ENCODE data around the gene CNTN4.

The CNTN4 gene

GRCh38 chr3:2837910-2838309 lies 739.2 kb downstream of the CNTN4 start:
- H3K27ac ChIP-seq (replicated peaks): no peak overlapping the region
- no peak for TF ChIP-seq REST (IDR thresholded peaks at IDR 0.05; ENCODE audit: insufficient replicate concordance, low read depth)
- TF ChIP-seq POLR2AphosphoS5 (IDR thresholded peaks at IDR 0.05; ENCODE audit: low read depth): no peak
- TF ChIP-seq SPI1 (IDR thresholded peaks at IDR 0.05; ENCODE audit: borderline replicate concordance, low read depth): no peak
- TF ChIP-seq CTCF (IDR thresholded peaks at IDR 0.05; ENCODE audit: insufficient read depth, low read length): no peak
- TF ChIP-seq GABPA (IDR thresholded peaks at IDR 0.05; ENCODE audit: low read depth): no peak

GRCh38 chr3:2838546-2839157 lies 740.0 kb downstream of the CNTN4 start:
- Histone ChIP-seq H3K4me3 (replicated peaks; ENCODE audit: insufficient read depth, low read length) (no peak overlapping the region), H3K27me3 (ENCODE audit: insufficient read depth, poor library complexity, severe bottlenecking) (no peaks in the 10 kb centered on the region), H3K27ac (replicated peaks) (no peak overlapping the region)
- no peak for DNase-seq (ENCODE audit: low read depth in 1 of 2, low spot score in 1 of 2)
- TF ChIP-seq POLR2AphosphoS5 (IDR thresholded peaks at IDR 0.05; ENCODE audit: low read depth) (no peak), CTCF (IDR thresholded peaks at IDR 0.05; ENCODE audit: insufficient read depth, low read length) (no peak), REST (IDR thresholded peaks at IDR 0.05; ENCODE audit: insufficient replicate concordance, low read depth) (no peak), GABPA (IDR thresholded peaks at IDR 0.05; ENCODE audit: low read depth) (no peak), SPI1 (IDR thresholded peaks at IDR 0.05; ENCODE audit: borderline replicate concordance, low read depth) (no peak)

More at GRCh38 chr3:2837910-2838309, 739.2 kb downstream of the CNTN4 start:
- no peaks in the 10 kb centered on the region for H3K27me3 ChIP-seq (ENCODE audit: insufficient read depth, poor library complexity, severe bottlenecking)
- H3K4me3 ChIP-seq (replicated peaks; ENCODE audit: insufficient read depth, low read length): no peak overlapping the region
- DNase-seq (ENCODE audit: low read depth in 1 of 2, low spot score in 1 of 2): no peak

GRCh38 chr3:2839876-2840275 lies 741.2 kb downstream of the CNTN4 start:
- no peak for DNase-seq (ENCODE audit: low read depth in 1 of 2, low spot score in 1 of 2)

More at GRCh38 chr3:2839876-2840275, 741.2 kb downstream of the CNTN4 start:
- no peak overlapping the region for H3K27ac ChIP-seq (replicated peaks)
- TF ChIP-seq REST (IDR thresholded peaks at IDR 0.05; ENCODE audit: insufficient replicate concordance, low read depth) (no peak), POLR2AphosphoS5 (IDR thresholded peaks at IDR 0.05; ENCODE audit: low read depth) (no peak)
- no peak overlapping the region for H3K4me3 ChIP-seq (replicated peaks; ENCODE audit: insufficient read depth, low read length)
- H3K27me3 ChIP-seq (ENCODE audit: insufficient read depth, poor library complexity, severe bottlenecking): no peaks in the 10 kb centered on the region
